GM08714 (cell line): ENCODE data around the gene ATG4C.

ENCODE experiments used
- H3K4me3 ChIP-seq: fragments of 200-500 bp; sonication (Bioruptor generic); 2 replicates; pipeline ENCODE4 v1.5.1; 2014; ENCODE audit warnings: mild to moderate bottlenecking, low read length, inconsistent platforms
- ZNF274 ChIP-seq: IDR thresholded peaks from 2 replicates; pipeline ENCODE4 v1.6.1; 2012; ENCODE audit warnings: mild to moderate bottlenecking, low read depth, low read length

The ATG4C gene

DNA sequence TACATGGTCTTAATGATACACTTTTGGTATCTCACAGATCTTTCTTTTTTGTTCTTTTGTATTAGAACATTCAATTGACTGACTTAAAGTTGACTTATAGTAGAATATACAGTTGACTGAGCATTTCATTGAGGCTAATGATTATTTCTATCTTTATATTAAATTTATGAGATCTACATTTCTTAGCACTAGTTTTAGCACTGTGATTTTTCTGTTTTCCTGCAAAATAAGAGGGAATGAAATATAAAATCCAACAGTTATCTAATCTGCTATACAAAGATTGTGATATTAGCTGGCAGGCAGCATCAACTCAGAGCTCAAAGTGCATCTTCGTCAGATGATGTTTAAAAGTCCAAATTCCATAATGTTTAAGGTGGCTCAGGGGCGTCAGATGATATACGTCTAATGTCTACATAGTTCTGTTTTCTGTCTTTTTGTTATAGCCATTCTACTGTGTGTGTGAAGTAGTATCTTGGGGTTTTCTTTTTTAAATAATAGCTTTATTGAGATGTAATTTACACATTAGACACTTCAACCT is 85.4 kb downstream of the ATG4C start:
- H3K4me3 ChIP-seq = no peak overlapping the region
- no peak for TF ChIP-seq ZNF274

DNA sequence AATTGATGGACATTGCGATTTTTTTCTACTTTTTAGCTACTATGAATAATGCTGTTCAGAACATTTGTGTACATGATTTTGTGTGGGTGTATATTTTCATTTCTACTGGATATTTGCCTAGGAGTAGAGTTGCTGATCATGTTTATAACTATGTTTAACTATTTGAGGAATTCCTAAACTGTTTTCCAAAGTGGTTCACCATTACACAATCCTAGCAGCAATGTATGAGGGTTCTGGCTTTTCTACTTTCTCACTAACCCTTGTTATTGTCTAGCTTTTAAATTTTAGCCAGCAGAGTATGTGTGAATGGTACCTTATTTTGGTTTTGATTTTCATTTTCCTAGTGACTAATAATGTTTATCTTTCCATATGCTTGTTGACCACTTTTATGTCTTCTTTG is 86.2 kb downstream of the ATG4C start:
- no peak for TF ChIP-seq ZNF274
- no peak overlapping the region for H3K4me3 ChIP-seq

DNA sequence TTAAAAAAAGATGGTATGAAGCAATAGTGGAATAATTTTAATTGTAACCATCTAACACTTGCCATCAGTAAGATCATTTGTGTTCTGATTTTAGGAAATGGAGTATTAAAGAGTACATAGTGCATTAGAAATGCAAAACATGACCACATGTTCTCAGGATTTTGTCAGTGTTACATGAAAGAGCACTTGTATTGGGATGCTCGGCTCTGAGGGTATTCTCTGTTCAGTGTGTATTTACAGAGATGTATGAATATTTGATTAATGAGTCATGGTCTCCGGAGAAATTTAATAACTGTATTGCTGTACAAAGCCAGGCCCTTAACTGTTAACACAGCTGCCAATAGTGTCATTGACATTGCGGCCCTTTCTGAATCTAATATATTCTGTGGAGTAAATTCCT is 91.7 kb downstream of the ATG4C start:
- no peak for TF ChIP-seq ZNF274

DNA sequence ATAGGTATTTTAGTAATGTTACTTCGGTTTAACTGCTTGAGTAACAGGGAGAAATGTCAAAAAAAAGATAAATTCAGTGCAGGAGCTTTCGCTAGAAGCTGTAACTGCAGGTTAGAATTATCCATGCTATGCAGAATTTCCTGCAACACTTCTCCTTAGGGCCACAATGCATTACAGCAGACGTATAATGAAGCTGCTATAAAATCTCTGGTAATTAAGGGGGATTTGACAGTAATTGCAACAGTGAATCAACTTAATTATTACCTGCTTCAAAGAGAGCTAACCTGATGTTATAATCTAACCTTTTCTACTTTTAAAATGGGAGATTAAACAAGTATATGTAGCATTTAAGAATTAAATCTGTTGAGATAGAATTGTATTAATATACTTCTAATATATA is 92.6 kb downstream of the ATG4C start:
- no peak overlapping the region for H3K4me3 ChIP-seq
- TF ChIP-seq ZNF274 = no peak

More for the DNA sequence above, 91.7 kb downstream of the ATG4C start:
- no peak overlapping the region for H3K4me3 ChIP-seq

DNA sequence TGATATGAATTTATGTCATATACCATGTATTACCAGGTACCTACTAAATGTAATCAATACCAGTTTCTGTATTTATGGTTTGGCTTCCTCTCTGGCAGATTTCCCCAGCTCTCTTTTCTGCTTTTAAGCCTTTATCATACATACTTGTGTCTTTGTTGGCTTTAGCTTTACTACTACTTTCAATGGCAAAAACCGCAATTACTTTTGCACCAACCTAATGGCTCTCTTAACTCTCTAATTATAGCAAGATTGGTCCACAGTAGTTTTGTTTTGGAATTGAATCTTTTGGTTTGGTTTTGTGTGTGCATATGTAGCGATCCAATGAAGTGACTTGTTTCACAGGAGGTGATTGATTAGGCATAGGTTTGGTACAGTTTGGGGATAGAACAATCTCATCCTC is 93.6 kb downstream of the ATG4C start:
- no peak overlapping the region for H3K4me3 ChIP-seq
- no peak for TF ChIP-seq ZNF274

DNA sequence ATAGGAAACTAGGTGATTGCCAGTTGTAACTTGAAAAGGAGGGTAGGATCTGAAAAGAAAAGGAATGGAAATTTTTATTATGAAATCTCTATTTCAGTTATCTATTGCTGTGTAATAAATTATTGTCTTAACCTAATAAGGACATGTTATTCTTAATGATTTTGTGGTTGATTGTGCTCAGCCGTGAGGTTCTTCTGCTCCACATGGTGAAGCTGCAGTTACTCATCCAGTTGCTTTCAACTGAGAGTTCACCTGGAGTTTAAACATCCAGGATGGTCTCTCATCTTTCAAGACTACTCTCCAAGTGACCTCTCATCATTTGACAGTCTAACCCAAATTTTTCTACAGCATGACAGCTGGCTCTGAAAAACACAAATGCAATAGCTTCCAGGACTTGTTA is 96.0 kb downstream of the ATG4C start:
- no peak overlapping the region for H3K4me3 ChIP-seq
- no peak for TF ChIP-seq ZNF274

DNA sequence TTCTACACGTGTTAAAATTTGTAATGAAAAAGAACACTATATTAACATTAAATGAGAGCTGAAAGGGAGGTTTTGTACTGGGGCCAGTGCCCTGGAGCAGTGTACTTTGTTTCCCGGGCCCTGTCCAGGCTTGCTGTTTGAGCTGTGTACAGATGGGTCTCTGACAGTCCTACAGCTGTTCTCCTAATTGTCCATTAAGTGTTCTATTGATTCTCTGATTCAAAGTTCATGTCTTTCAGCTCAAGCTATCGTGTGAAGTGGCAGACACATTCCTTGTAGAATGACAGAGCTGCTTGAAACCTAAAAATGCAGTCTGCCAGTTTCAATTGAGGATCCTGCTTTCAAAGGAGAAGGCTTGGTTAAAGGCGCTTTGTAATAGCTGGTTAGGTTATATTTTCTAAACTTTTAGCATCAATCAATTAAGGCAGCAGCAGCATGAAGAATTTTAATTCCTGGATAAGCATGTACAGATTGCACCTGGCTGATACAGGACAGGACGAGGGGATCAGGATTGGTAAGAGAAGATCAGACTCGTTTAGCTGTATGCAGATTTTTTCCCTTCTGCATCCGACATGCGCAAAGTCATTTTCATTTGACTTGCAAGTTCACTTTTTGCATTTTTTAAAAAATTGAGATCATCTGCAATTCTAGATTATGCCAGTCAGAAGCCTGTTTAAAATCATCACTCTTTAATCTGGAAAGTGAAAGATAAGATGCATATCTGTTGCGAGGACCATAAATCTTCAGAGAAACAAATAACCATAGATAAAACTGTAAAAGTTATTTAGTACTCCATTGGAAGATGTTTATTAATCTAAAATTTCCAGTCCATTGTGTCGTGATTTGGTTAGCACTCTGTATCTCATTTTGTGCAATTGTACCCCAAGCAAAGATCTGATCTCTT is 98.5 kb downstream of the ATG4C start:
- no peak for TF ChIP-seq ZNF274
- no peak overlapping the region for H3K4me3 ChIP-seq

DNA sequence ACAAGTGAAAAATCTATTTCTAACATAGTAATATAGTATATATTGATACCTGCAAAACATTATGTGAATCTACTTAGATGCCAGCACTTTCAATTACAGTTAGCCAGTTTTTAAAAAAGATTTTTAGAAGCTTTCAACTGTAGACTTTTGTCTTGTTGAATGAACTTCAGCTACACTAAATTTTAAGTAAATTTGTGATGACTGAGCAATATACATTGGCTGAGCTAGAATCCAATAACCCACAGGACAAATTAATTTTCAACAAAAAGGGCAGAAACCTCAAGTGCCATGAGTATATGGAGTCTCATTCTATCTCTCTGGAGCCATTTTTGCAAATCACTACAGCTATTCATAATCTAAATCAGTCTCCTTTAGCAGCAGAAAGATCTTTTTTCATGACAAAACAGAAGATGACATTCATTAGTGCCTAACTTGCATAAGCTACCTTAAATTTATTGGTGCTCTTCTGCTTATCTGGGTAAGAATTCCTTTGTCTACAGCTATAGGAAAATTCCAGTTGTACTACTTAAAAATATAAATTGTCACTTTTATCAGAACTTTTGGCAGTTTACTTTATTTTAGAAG is 100.3 kb downstream of the ATG4C start:
- no peak for TF ChIP-seq ZNF274
- no peak overlapping the region for H3K4me3 ChIP-seq

DNA sequence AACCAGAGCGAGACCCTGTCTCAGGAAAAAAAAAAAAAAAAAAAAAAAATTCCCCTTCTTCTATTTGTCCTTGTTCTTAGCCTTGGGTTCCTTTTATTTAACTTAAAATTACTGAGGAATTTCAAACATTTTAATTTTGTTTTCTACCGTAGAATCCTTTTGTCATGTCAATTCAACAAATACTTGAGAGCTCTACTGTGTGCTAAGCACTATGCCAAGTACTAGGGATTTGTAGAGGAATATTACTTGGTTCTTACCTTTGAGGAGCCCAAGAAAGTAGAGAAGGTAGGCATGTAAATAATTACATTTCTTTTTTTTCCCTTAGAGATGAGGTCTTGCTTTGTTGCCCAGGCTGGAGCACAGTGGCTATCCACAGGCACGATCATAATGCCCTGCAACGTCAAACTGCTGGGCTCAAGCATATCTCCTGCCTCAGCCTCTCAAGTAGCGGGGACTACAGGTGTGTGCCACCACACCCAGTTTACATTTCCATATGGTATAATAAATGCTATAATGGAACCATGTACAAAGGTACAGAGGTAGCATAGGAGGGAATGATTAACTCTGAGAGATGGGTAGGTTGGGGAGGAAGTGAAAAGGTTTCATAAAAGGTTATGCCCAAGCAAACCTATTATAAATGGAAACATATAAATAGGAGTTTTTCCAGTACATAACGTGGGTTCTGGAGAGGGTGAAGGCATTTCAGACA is 104.0 kb downstream of the ATG4C start:
- H3K4me3 ChIP-seq = no peak overlapping the region
- TF ChIP-seq ZNF274 = no peak

DNA sequence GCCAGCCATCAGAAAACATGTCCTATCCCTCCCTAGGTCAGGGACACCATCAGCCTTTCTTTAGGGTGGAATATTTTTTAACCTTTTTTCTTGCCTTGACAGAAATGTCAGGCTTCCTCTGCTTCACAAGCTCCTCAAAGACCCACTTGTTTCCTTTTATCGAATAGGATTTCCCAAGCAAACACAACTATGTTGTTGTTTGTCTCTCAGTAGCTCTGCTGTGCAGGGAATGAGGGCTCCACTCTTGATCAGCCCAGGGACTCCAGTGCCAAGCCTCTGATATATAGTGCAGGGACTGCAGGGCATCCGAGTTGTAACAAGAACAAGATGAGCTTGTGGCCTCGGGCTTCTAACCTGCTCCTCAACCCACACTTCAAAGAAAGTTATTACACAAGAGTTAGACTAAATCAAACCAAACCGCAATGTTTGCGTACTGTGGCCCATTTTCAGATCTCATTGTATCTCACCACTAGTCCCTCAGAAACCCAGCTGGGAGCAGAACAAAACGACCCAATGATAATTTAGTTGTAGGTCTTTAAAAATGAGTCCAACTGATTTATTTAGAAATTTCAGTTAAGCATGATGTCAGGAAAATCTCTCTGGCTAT is 108.1 kb downstream of the ATG4C start:
- no peak for TF ChIP-seq ZNF274
- no peak overlapping the region for H3K4me3 ChIP-seq

DNA sequence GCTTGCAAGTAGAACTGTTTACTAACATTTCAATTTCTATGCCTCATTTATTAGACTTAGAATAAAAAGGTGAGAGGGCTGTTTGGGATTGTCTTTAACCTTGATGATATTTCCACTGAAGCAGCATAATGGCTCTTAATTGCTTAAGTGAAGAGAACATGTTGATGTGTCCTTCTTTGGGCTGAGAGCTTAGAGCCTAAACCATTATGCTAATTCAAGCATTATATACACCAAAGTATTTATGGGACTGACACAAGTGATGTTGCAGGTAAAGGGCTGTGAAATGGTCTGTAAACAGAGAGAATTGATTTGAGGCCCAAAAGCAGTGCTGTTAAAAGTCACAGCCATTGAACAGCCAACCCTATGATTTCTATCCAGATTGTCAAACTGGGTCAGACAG is 113.9 kb downstream of the ATG4C start:
- no peak overlapping the region for H3K4me3 ChIP-seq
- no peak for TF ChIP-seq ZNF274

DNA sequence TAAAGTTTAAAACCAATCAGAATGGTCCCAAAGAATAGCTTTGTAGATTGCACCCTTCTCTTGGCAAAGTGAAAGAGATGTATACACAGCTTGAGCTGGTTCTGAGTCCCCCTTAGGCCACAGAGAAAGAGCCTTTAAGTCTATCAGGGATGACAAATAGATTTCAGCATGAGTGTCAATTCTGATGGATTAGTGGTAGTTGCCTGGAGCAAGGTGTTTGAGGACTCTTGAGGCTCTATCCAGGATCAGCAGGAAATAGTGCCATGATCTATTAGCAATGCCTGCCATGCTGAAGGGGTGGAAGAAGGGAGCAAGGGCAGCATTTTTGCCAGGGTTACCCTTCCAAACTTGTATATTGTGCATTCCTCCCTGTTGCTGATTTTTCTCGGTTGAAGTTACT is 116.6 kb downstream of the ATG4C start:
- TF ChIP-seq ZNF274 = no peak
- H3K4me3 ChIP-seq = no peak overlapping the region

DNA sequence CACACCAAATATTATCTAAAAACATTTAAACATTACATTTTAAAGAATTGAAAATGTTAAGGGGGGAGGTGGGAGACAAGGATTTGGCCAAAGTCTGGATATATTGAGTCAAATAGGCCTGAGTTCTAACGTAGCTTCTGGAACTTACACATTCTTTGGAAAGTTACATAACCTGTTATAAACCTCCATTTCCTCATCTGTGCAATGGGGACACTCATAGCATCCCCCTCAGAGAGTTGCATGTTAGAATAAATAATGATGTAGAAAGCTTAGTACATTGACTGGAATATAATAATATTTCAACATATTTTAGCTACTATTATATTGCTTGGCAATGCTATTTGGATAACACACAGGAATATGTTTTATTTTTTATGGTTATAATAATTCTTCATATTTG is 117.7 kb downstream of the ATG4C start:
- TF ChIP-seq ZNF274 = no peak
- no peak overlapping the region for H3K4me3 ChIP-seq

DNA sequence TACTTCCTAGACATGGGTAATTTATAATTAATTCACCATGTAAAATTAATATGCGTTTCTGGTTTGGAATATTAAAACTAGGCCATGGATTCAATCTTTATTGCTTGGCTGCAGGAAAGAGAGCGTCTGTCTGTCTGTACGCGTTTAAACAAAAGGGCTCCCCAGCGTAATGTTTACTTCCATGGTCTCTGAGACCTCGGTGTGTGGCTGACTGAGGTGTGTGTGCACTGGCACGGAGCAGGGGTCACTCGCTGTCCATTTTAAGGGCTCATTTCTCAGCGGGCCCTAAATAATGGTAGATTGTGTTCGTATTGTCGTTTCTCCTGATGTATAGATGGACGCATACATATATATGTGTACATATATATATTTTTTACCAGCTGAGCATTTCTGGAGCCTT is 119.6 kb downstream of the ATG4C start:
- TF ChIP-seq ZNF274 = no peak
- H3K4me3 ChIP-seq = no peak overlapping the region
